Measurements from ENCODE around the gene GGCX. TPM values are rescaled to one million over a fixed set of nuclear protein-coding genes. Genes with fewer than 3 reads are reported as not detected.

Gene GGCX
- 10 to 100 TPM; 25.7 to 49.9 TPM for total RNA-seq

DNA sequence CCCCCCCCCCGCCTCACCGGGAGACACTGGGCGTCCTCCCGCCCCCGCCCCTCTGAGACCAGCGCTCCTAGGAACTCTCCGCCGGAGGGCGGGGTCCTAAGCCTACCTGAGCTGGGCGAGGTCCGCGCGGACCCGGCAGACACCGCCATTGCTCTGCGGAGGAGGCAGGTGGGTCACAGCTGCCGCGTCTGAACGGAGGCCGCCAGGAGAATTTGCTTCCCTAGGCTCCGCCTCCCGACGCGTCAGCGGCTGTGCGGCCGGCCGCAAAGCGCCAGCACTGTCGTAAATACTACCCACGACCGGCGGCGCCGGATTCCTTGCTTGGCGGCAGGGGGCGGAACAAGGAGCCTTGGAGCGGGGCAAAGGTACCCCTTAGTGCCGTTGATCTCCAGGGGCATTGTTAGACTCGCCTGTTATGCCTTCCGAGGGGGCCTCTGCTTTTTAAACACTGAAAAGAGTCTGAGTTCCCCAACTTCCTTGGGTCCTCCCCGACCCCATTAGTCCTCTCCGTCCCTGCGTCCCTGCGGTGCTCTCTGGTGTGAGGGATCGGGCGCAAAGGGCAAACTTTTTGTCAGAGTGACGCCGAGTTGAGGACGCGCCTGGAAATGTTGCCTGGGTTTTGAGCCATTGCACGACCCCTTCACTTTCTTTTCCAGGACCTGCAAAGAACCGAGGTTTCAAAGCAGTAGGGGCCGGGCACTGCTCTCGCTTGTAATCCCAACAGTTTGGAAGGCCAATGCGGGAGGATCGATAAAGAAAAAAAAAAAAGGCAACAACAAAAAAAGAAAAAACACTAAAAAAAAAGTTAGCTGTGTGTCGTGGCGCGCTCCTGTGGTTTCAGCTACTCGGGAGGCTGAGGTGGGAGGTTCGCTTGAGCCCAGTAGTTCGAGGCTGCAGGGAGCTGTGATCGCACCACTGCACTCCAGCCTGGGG, at the start of gene GGCX:
TSS of gene GGCX (minus strand) at position 214 of the 933 bp plus-strand sequence. CDS start at position 149, 65 bp downstream.
- H3K9ac ChIP-seq (ENCODE audit: low read depth in 2 of 2, low read length in 2 of 2) = peak within 1 kb of the TSS; percentile 73 to 86
- intact Hi-C loops (cut with DNase I) = no loop called here
- DNase-seq = peak; percentile 98
- no peak for TF ChIP-seq CTCF (IDR thresholded peaks at IDR 0.05)
- no peaks in the 10 kb centered on the region for H3K27me3 ChIP-seq
- peak within 1 kb of the TSS; percentile 73 for H3K4me3 ChIP-seq
- peaks cover 5% of the 10 kb centered on the region for H3K4me1 ChIP-seq
- no peaks in the 10 kb centered on the region for H3K36me3 ChIP-seq
- peak within 1 kb of the TSS; percentile 73 for H3K27ac ChIP-seq
- H3K9me3 ChIP-seq = no peaks in the 10 kb centered on the region

DNA sequence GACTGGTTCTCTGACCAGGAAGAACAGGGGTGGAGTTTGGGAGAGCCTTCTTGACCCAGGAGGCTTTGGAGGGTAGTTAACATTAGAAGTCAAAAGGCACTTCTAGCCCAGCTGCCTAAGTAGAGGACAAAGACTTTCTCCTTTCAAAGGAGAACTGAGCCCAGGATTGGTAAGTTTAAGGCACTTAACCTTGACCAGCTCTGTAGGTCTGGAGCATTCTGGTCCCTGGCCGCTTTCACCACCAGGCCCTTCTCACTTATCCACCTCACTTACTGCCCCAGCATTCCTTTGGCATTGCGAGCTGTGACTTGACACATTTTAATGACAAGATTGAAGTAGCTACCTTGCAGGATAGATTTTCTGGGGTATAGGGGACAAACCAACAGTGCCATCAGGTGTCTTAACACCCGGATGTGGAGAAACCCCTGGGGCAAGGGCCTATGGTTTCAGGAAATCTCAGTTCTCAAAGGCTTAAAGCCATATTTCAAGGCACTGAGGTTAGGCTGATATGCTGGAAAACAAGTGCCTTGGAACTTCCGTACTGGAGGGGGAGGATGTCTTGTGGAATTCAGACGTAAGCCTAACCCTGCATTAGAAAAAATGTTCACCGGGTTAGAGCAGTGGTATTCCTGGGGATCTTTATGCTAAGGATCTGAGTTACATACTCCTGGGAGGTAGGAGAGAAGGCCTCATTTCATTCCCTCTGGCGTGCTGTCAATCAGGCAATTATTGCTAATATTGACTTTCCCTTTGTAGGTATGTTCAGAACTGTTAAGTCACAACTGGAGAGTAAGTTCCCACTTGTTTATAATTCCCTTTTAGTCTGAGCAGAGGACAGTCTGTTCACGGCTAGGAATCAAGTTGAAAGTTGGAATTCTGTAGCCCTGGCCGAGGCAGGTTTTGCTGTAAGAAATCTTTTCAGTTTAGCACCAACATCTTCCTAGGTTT, 46.2 kb upstream of the GGCX start:
- no peak overlapping the region for H3K27ac ChIP-seq
- H3K4me1 ChIP-seq = peaks cover 7% of the 10 kb centered on the region

DNA sequence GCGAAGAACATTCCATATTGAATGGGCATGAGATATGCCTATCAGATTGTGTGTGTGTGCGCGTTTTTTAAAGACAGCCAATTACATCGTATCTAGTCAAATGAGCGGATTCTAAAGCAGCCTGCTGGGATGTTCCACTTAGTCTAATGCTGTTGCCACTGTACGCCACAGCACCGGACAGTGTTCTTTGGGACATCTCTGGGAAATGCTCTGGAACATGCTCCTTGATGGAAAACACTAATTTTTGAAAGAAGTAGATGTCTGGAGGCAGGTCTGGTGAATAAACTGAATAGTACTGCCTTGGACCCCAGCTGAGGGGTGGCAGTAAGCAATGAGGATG, 44.8 kb upstream of the GGCX start:
- no peak for TF ChIP-seq CTCF (IDR thresholded peaks at IDR 0.05)
- Histone ChIP-seq H3K4me1 (peaks cover 6% of the 10 kb centered on the region), H3K27ac (no peak overlapping the region), H3K27me3 (no peaks in the 10 kb centered on the region), H3K9ac (ENCODE audit: low read depth in 2 of 2, low read length in 2 of 2) (no peak overlapping the region), H3K4me3 (no peak overlapping the region), H3K36me3 (no peaks in the 10 kb centered on the region), H3K9me3 (no peaks in the 10 kb centered on the region)
- intact Hi-C loops (cut with DNase I) = no loop called here
- DNase-seq = no peak

More for the DNA sequence above, 46.2 kb upstream of the GGCX start:
- no peak overlapping the region for H3K9ac ChIP-seq (ENCODE audit: low read depth in 2 of 2, low read length in 2 of 2)
- no peak overlapping the region for H3K4me3 ChIP-seq
- H3K36me3 ChIP-seq = no peaks in the 10 kb centered on the region
- intact Hi-C loops (cut with DNase I) = no loop called here
- TF ChIP-seq CTCF (IDR thresholded peaks at IDR 0.05) = no peak
- H3K27me3 ChIP-seq = no peaks in the 10 kb centered on the region
- no peak for DNase-seq
- no peaks in the 10 kb centered on the region for H3K9me3 ChIP-seq

GRCh38 chr2:85605406-85606115, 44.3 kb upstream of the GGCX start:
- no peaks in the 10 kb centered on the region for H3K27me3 ChIP-seq
- TF ChIP-seq CTCF (IDR thresholded peaks at IDR 0.05) = no peak
- H3K9ac ChIP-seq (ENCODE audit: low read depth in 2 of 2, low read length in 2 of 2) = no peak overlapping the region
- H3K4me3 ChIP-seq = no peak overlapping the region
- H3K4me1 ChIP-seq = peaks cover 4% of the 10 kb centered on the region
- DNase-seq = no peak
- intact Hi-C loops (cut with DNase I) = no loop called here
- no peaks in the 10 kb centered on the region for H3K9me3 ChIP-seq
- H3K36me3 ChIP-seq = no peaks in the 10 kb centered on the region
- H3K27ac ChIP-seq = no peak overlapping the region

Measured in colonic mucosa (tissue), 4 donors.